OCI-LY7 (cell line): Measurements from ENCODE around the gene MARS1. TPM values are rescaled to one million over a fixed set of nuclear protein-coding genes. Genes with fewer than 3 reads are reported as not detected.

Source experiments
- BruUV-seq: library from RNA; stranded (reverse); fragments of 400-500 nt; replicated peaks from 2 replicates; lab custom pipeline; 2021; lab: Mats Ljungman, UMichigan
- CTCF ChIA-PET: fragments of 300-600 bp; sonication (Branson Sonifier 250); formaldehyde crosslinking; loops from one replicate; lab custom pipeline; 2022; ENCODE audit warnings: antibody characterized with exemption; ENCODE audit not compliant: unreplicated experiment; lab: Charles Lee
- POLR2A ChIA-PET: fragments of 300-600 bp; sonication (Branson Sonifier 250); formaldehyde crosslinking; loops from one replicate; lab custom pipeline; 2022; ENCODE audit warnings: antibody characterized with exemption; lab: Charles Lee
- DNase-seq: peaks from one replicate; pipeline ENCODE4 v3.0.0-alpha.2; 2015; ENCODE audit warnings: low spot score
- H2AFZ ChIP-seq: fragments of 200-600 bp; sonication (generic), shearing (Covaris generic); 2 replicates; pipeline ENCODE4 v1.6.1; 2014; ENCODE audit warnings: mild to moderate bottlenecking, antibody characterized with exemption, low read length, moderate library complexity
- H3K27ac ChIP-seq: fragments of 200-600 bp; sonication (generic); 2 replicates; pipeline ENCODE4 v1.5.1; 2014; ENCODE audit warnings: mixed run types, low read depth, mild to moderate bottlenecking, moderate library complexity, low read length, inconsistent platforms; ENCODE audit not compliant: poor library complexity, severe bottlenecking
- H3K36me3 ChIP-seq: fragments of 200-600 bp; sonication (generic); 2 replicates; pipeline ENCODE4 v1.6.1; 2014; ENCODE audit warnings: mild to moderate bottlenecking, antibody characterized with exemption, low read length, moderate library complexity, mixed read lengths; ENCODE audit not compliant: insufficient read depth
- H3K4me1 ChIP-seq: fragments of 200-600 bp; sonication (generic); 2 replicates; pipeline ENCODE4 v1.5.1; 2014; ENCODE audit warnings: mild to moderate bottlenecking, low read length; ENCODE audit not compliant: insufficient read depth, poor library complexity, severe bottlenecking
- H3K4me2 ChIP-seq: fragments of 200-600 bp; sonication (generic); 2 replicates; pipeline ENCODE4 v1.6.1; 2014; ENCODE audit warnings: mild to moderate bottlenecking, low read length
- H3K4me3 ChIP-seq: fragments of 200-600 bp; sonication (generic); 2 replicates; pipeline ENCODE4 v1.5.1; 2014; ENCODE audit warnings: mild to moderate bottlenecking, low read depth, low read length; ENCODE audit not compliant: poor library complexity, severe bottlenecking
- H3K79me2 ChIP-seq: fragments of 200-600 bp; sonication (generic); 2 replicates; pipeline ENCODE4 v1.6.1; 2016; ENCODE audit warnings: low read depth, mild to moderate bottlenecking, low read length, moderate library complexity, mixed read lengths; ENCODE audit not compliant: insufficient read depth
- H3K9me2 ChIP-seq: fragments of 200-600 bp; sonication (generic); 2 replicates; pipeline ENCODE4 v1.6.1; 2016; ENCODE audit warnings: mild to moderate bottlenecking, low read length, mixed read lengths; ENCODE audit not compliant: insufficient read depth
- H3K9me3 ChIP-seq: fragments of 200-600 bp; sonication (generic); 2 replicates; pipeline ENCODE4 v1.6.1; 2014; ENCODE audit warnings: mild to moderate bottlenecking, mixed run types, low read length, mixed read lengths
- H4K20me1 ChIP-seq: fragments of 200-600 bp; sonication (generic); 2 replicates; pipeline ENCODE4 v1.6.1; 2014; ENCODE audit warnings: mild to moderate bottlenecking, antibody characterized with exemption, low read length, moderate library complexity, mixed read lengths; ENCODE audit not compliant: insufficient read depth
- EZH2phosphoT487 ChIP-seq: fragments of 200-600 bp; sonication (generic); IDR thresholded peaks from 2 replicates; pipeline ENCODE4 v1.6.1; 2018; ENCODE audit warnings: low read depth, borderline replicate concordance, mild to moderate bottlenecking, mixed run types, antibody characterized with exemption, low read length, moderate library complexity, mixed read lengths
- intact Hi-C: fragments of 100-400 bp; cut with micrococcal nuclease; formaldehyde crosslinking; loops from one replicate; pipeline ENCODE4 v1.10.0; 2022; ENCODE audit not compliant: unreplicated experiment
- total RNA-seq, 2 experiments: library from RNA; depleted of rRNA in 1 of 2; stranded (reverse); fragments of >200 nt in 1 of 2; shearing (Covaris generic) in 1 of 2; gene quantifications; 2 replicates each; pipeline ENCODE4 v1.2.3, GENCODE V29; 2014 to 2022
- TF ChIP-seq, protein P1 (sequence below): fragments of 200-600 bp; sonication (generic); conservative IDR thresholded peaks from 2 replicates; pipeline ENCODE4 v1.5.1; 2014; ENCODE audit warnings: mild to moderate bottlenecking, antibody characterized with exemption, low read length, moderate library complexity, mixed read lengths

MARS1 gene
- total RNA-seq, 2 experiments from 2014 or later = 272 to 465 TPM

DNA sequence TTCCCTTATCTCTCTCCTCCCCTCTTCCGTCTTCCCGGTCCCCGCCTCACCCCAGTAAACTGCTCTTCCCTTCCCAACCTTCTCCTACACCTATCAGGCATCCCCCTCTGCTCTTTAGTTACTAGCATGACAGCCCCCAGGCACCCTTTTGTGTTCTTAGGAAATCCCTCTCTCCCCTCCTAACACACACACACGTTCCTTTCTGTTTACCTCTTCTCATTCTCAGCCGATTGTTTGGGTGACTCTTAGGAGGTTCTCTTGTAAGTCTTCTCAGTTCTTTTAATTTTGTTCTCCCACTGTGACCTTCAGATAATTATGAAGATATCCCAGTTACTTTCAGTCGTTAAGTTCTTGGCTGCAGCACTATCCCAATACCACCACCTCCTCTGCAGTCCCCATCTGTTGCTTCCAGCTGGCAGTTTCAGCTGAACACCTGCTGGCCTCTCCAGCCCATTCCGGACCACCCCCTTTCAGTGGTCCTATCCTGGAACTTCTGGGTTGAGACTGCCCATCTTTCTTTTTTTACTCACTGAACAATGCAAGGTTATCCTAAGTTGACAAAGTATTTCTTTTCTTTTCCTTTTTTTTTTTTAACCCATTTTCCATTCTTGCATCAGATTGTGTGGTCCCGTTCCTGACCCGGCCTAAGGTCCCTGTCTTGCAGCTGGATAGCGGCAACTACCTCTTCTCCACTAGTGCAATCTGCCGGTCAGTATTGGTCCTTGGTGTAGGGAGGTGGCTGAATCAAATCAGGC lies 711 bp downstream of the MARS1 start:
- Histone ChIP-seq H3K36me3 (peaks cover 51% of the 10 kb centered on the region), H3K27ac (peak overlapping the region; percentile 65), H3K79me2 (peaks cover 40% of the 10 kb centered on the region), H3K9me2 (no peaks in the 10 kb centered on the region), H3K4me1 (peaks cover 18% of the 10 kb centered on the region), H2AFZ (peak overlapping the region; percentile 10; the same call in 1 of the 2 replicates), H3K4me2 (peak overlapping the region; percentile 86), H4K20me1 (no peaks in the 10 kb centered on the region; the same call in 1 of the 2 replicates), H3K9me3 (no peaks in the 10 kb centered on the region), H3K4me3 (peak overlapping the region; percentile 98)
- CTCF ChIA-PET = no interaction called here
- intact Hi-C loops = no loop called here
- BruUV-seq = TSS peak; percentile 69
- POLR2A ChIA-PET = interaction anchor here (1.0 kb wide), 1 partner anchor 13 kb away, joined by 3 read pairs; no protein-coding TSS in a partner anchor
- peak; percentile 53 for DNase-seq
- TF ChIP-seq, protein P1, sequence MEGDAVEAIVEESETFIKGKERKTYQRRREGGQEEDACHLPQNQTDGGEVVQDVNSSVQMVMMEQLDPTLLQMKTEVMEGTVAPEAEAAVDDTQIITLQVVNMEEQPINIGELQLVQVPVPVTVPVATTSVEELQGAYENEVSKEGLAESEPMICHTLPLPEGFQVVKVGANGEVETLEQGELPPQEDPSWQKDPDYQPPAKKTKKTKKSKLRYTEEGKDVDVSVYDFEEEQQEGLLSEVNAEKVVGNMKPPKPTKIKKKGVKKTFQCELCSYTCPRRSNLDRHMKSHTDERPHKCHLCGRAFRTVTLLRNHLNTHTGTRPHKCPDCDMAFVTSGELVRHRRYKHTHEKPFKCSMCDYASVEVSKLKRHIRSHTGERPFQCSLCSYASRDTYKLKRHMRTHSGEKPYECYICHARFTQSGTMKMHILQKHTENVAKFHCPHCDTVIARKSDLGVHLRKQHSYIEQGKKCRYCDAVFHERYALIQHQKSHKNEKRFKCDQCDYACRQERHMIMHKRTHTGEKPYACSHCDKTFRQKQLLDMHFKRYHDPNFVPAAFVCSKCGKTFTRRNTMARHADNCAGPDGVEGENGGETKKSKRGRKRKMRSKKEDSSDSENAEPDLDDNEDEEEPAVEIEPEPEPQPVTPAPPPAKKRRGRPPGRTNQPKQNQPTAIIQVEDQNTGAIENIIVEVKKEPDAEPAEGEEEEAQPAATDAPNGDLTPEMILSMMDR = no peak
- no peak for TF ChIP-seq EZH2phosphoT487

DNA sequence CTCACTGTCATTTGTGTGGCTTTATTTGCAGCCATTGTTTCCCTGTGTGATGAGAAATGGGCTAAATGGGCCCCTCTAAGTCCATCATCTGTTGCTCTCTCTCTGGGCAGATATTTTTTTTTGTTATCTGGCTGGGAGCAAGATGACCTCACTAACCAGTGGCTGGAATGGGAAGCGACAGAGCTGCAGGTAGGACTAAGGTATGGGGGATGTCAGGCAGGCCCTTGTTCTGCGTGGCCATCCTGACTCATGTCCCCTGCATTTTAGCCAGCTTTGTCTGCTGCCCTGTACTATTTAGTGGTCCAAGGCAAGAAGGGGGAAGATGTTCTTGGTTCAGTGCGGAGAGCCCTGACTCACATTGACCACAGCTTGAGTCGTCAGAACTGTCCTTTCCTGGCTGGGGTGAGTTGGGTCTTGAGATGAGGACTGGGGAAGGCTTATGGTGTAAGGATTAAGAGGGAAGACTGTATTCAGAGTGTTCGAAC lies 1.3 kb downstream of the MARS1 start:
- peak overlapping the region; percentile 86 for H3K4me2 ChIP-seq
- POLR2A ChIA-PET = interaction anchor here (1.0 to 1.3 kb wide), 2 partner anchors 12 to 24 kb away, joined by 3 read pairs; no protein-coding TSS in a partner anchor
- no peaks in the 10 kb centered on the region; the same call in 1 of the 2 replicates for H4K20me1 ChIP-seq
- H3K9me3 ChIP-seq = no peaks in the 10 kb centered on the region
- H3K79me2 ChIP-seq = peaks cover 40% of the 10 kb centered on the region
- no peak for DNase-seq
- peaks cover 15% of the 10 kb centered on the region for H3K4me1 ChIP-seq
- H3K27ac ChIP-seq = peak overlapping the region; percentile 65
- H3K4me3 ChIP-seq = peak overlapping the region; percentile 98
- intact Hi-C loops = no loop called here
- peaks cover 55% of the 10 kb centered on the region for H3K36me3 ChIP-seq
- no TSS peak for BruUV-seq
- H2AFZ ChIP-seq = no peak overlapping the region
- CTCF ChIA-PET = no interaction called here
- TF ChIP-seq, protein P1 = no peak
- TF ChIP-seq EZH2phosphoT487 = no peak
- H3K9me2 ChIP-seq = no peaks in the 10 kb centered on the region
